SK-N-SH (cell line): Measurements from ENCODE around the gene ZNF605. TPM values are rescaled to one million over a fixed set of nuclear protein-coding genes. Genes with fewer than 3 reads are reported as not detected.
"Not testable (repeated sequence)": the region's sequence is repeated elsewhere in the genome, so short reads cannot be mapped to it uniquely, and the experiment has no call there.

Experiments used
- CTCF ChIA-PET: fragments of 300-600, 350-600 bp; formaldehyde crosslinking; extraction: SDS; loops from one replicate; lab custom pipeline; 2021; lab: Yijun Ruan, JAX
- POLR2A ChIA-PET: fragments of 350-600 bp; sonication (Branson Sonifier 250); formaldehyde crosslinking; extraction: SDS; loops from one replicate; lab custom pipeline; 2020; ENCODE audit warnings: antibody characterized with exemption, inconsistent platforms; lab: Yijun Ruan, JAX
- DNase-seq: peaks from one replicate; pipeline ENCODE4 v3.0.0; 2012
- H2AFZ ChIP-seq: fragments of 200-600 bp; sonication (generic); 2 replicates; pipeline ENCODE4 v1.8.1; 2016; ENCODE audit warnings: antibody characterized with exemption, mild to moderate bottlenecking, low read depth
- H3F3A ChIP-seq: fragments of 200-600 bp; sonication (generic); replicated peaks from 2 replicates; pipeline ENCODE3; 2016; ENCODE audit warnings: antibody characterized with exemption, mild to moderate bottlenecking; ENCODE audit not compliant: insufficient read depth
- H3K27ac ChIP-seq, 2 experiments: fragments of 200-500 bp in 1 of 2; fragments of 200-600 bp in 1 of 2; sonication (Bioruptor generic) in 1 of 2; sonication (generic), shearing (Covaris generic) in 1 of 2; 2 replicates each; pipeline versions ENCODE4 v1.5.1 to v1.6.1; 2014 to 2016; ENCODE audit warnings: low read depth in 2 of 2, inconsistent platforms in 1 of 2, low read length in 1 of 2, mild to moderate bottlenecking in 1 of 2, mixed read lengths in 1 of 2
- H3K27me3 ChIP-seq: fragments of 200-600 bp; sonication (generic), shearing (Covaris generic); 2 replicates; pipeline ENCODE4 v1.6.1; 2016; ENCODE audit warnings: mixed run types; ENCODE audit not compliant: insufficient read depth
- H3K36me3 ChIP-seq, 2 experiments: fragments of 200-500 bp in 1 of 2; fragments of 200-600 bp in 1 of 2; sonication (Bioruptor generic) in 1 of 2; sonication (generic) in 1 of 2; replicated peaks in 1 of 2; 2 replicates each; pipeline versions ENCODE3 to v1.5.1; 2014 to 2016; ENCODE audit warnings: low read length in 1 of 2, mild to moderate bottlenecking in 1 of 2; ENCODE audit not compliant: insufficient read depth in 2 of 2, control insufficient read depth in 1 of 2
- H3K4me1 ChIP-seq, 2 experiments: fragments of 200-500 bp in 1 of 2; fragments of 200-600 bp in 1 of 2; sonication (Bioruptor generic) in 1 of 2; sonication (generic), shearing (Covaris generic) in 1 of 2; 2 replicates each; pipeline versions ENCODE4 v1.5.1 to v1.6.1; 2014 to 2016; ENCODE audit warnings: low read depth in 1 of 2, low read length in 1 of 2, mixed run types in 1 of 2; ENCODE audit not compliant: insufficient read depth in 2 of 2, control insufficient read depth in 1 of 2
- H3K4me2 ChIP-seq: fragments of 200-600 bp; sonication (generic), shearing (Covaris generic); 2 replicates; pipeline ENCODE4 v1.6.1; 2017; ENCODE audit warnings: mixed run types
- H3K4me3 ChIP-seq, 2 experiments: fragments of 200-500 bp in 1 of 2; fragments of 200-600 bp in 1 of 2; sonication (Bioruptor generic) in 1 of 2; sonication (generic), shearing (Covaris generic) in 1 of 2; 2 replicates each; pipeline versions ENCODE4 v1.5.1 to v1.8.1; 2014 to 2016; ENCODE audit warnings: low read depth in 2 of 2, inconsistent platforms in 1 of 2, low read length in 1 of 2, mild to moderate bottlenecking in 1 of 2, mixed read lengths in 1 of 2, moderate library complexity in 1 of 2
- H3K79me2 ChIP-seq: fragments of 200-600 bp; sonication (generic); 2 replicates; pipeline ENCODE4 v1.8.1; 2017; ENCODE audit warnings: mild to moderate bottlenecking; ENCODE audit not compliant: insufficient read depth
- H3K9ac ChIP-seq: fragments of 200-600 bp; sonication (generic); 2 replicates; pipeline ENCODE4 v1.6.1; 2017; ENCODE audit warnings: mixed run types
- H3K9me2 ChIP-seq: fragments of 200-600 bp; sonication (generic); 2 replicates; pipeline ENCODE4 v1.6.1; 2017; ENCODE audit warnings: mixed run types
- H3K9me3 ChIP-seq: fragments of 200-600 bp; sonication (generic); 2 replicates; pipeline ENCODE4 v1.6.1; 2017; ENCODE audit warnings: mixed run types, mild to moderate bottlenecking, moderate library complexity
- H4K20me1 ChIP-seq: fragments of 200-600 bp; sonication (generic); 2 replicates; pipeline ENCODE4 v1.6.1; 2017; ENCODE audit warnings: mild to moderate bottlenecking, mixed run types; ENCODE audit not compliant: insufficient read depth
- CHD2 ChIP-seq: fragments of 150-350 bp; IDR thresholded peaks from 2 replicates; pipeline ENCODE4 v1.6.1; 2018; ENCODE audit warnings: low read length; ENCODE audit not compliant: partially characterized antibody
- GABPA ChIP-seq: IDR thresholded peaks from 2 replicates; pipeline ENCODE4 v1.4.0; 2012; ENCODE audit warnings: low read depth, mild to moderate bottlenecking
- MXI1 ChIP-seq: IDR thresholded peaks from 2 replicates; pipeline ENCODE4 v1.6.1; 2012; ENCODE audit warnings: mild to moderate bottlenecking, low read depth, low read length, improper control_type of control experiment
- YY1 ChIP-seq: IDR thresholded peaks from 2 replicates; pipeline ENCODE4 v1.4.0; 2012; ENCODE audit warnings: low read depth, mild to moderate bottlenecking
- WGBS: methylation state at CpG from one replicate; pipeline ENCODE4 v1.1.6; 2017; ENCODE audit warnings: low lambda C conversion rate; 5-methylcytosine and 5-hydroxymethylcytosine counted together
- polyA plus RNA-seq, 3 experiments: library from polyadenylated mRNA; depleted of rRNA; stranded (reverse); fragments of >200 nt; gene quantifications; 2 replicates each; pipeline ENCODE4 v1.2.3, GENCODE V29; 2012

ZNF605 gene
- polyA plus RNA-seq, 1 of the 3 experiments (the other 2 are of a cell fraction) = 4.0 TPM

- no peak for TF ChIP-seq GABPA
- TF ChIP-seq CHD2 = no peak
- TF ChIP-seq, all 33 proteins: peak for 0
- no peak overlapping the region for H3K9ac ChIP-seq
- H4K20me1 ChIP-seq = no peaks in the 10 kb centered on the region
- no peak for DNase-seq
- WGBS = 86% methylated on average over 12 of the region's 12 CpGs
- H3K27me3 ChIP-seq = no peaks in the 10 kb centered on the region
- H3F3A ChIP-seq = no peaks in the 10 kb centered on the region
- no peaks in the 10 kb centered on the region for H3K79me2 ChIP-seq
- H3K4me3 ChIP-seq = no peak overlapping the region
- H3K4me1 ChIP-seq = no peaks in the 10 kb centered on the region
- H2AFZ ChIP-seq = no peak overlapping the region
- H3K36me3 ChIP-seq = no peaks in the 10 kb centered on the region
- ChIA-PET POLR2A (no interaction called here), CTCF (no interaction called here)
- no peaks in the 10 kb centered on the region for H3K9me2 ChIP-seq
- no peak overlapping the region for H3K4me2 ChIP-seq
- no peaks in the 10 kb centered on the region for H3K9me3 ChIP-seq
- H3K27ac ChIP-seq = no peak overlapping the region
Measured at GRCh38 chr12:132965796-132966195, 9.7 kb upstream of the ZNF605 start.

- H3K9me2 ChIP-seq, CTCF ChIA-PET, H3K36me3 ChIP-seq, POLR2A ChIA-PET, H3K9ac ChIP-seq, H3K4me1 ChIP-seq, H3K9me3 ChIP-seq, H3K79me2 ChIP-seq, H3F3A ChIP-seq, H3K27ac ChIP-seq, H3K4me2 ChIP-seq, H3K27me3 ChIP-seq, H3K4me3 ChIP-seq, H2AFZ ChIP-seq, H4K20me1 ChIP-seq, DNase-seq: not testable (repeated sequence)
- WGBS = 89% methylated on average over 7 of the region's 10 CpGs
Measured at GRCh38 chr12:132963947-132964346, 7.8 kb upstream of the ZNF605 start.

GRCh38 chr12:132961790-132962189, 5.7 kb upstream of the ZNF605 start:
- CTCF ChIA-PET, H3K4me2 ChIP-seq, H3K36me3 ChIP-seq, POLR2A ChIA-PET, H3F3A ChIP-seq, H3K9me3 ChIP-seq, H3K27me3 ChIP-seq, H3K79me2 ChIP-seq, DNase-seq, H4K20me1 ChIP-seq, H3K9ac ChIP-seq, H2AFZ ChIP-seq, H3K4me3 ChIP-seq, H3K4me1 ChIP-seq, H3K27ac ChIP-seq, H3K9me2 ChIP-seq: not testable (repeated sequence)
- 94% methylated on average over 14 of the region's 14 CpGs for WGBS

GRCh38 chr12:132955094-132956010, 754 bp downstream of the ZNF605 start:
- 27% methylated on average over 29 of the region's 39 CpGs for WGBS
- CTCF ChIA-PET = no interaction called here
- Histone ChIP-seq H3K9me3 (peaks cover 6% of the 10 kb centered on the region; the same call in 1 of the 2 replicates), H3K4me1 (peaks cover 0 to 7% of the 10 kb centered on the region in 2 experiments; a peak in 1 of 4 replicates), H3K79me2 (peaks cover 42% of the 10 kb centered on the region), H4K20me1 (no peaks in the 10 kb centered on the region), H3K27me3 (no peaks in the 10 kb centered on the region), H3K9me2 (no peaks in the 10 kb centered on the region), H3K27ac (peak overlapping the region; percentile 36 to 71; a peak in 3 of 4 replicates), H2AFZ (peak overlapping the region; percentile 81; the same call in 1 of the 2 replicates), H3K9ac (peak overlapping the region; percentile 72), H3F3A (peaks cover 4% of the 10 kb centered on the region), H3K4me2 (peak overlapping the region; percentile 82), H3K36me3 (peaks cover 0 to 4% of the 10 kb centered on the region in 2 experiments), H3K4me3 (peak overlapping the region; percentile 55 to 78)
- DNase-seq = no peak
- TF ChIP-seq MXI1 = 0 out of 2 replicates have a peak, but pooled peaks have one; percentile 24
- no peak for TF ChIP-seq YY1
- POLR2A ChIA-PET = interaction anchor here (1.0 to 1.5 kb wide), 2 partner anchors 31 to 125 kb away, joined by 3 to 5 read pairs; partner anchors contain the start of gene ZNF26
